Osteoblast (primary cell): ENCODE data around the gene PHACTR1. TPM values are rescaled to one million over a fixed set of nuclear protein-coding genes. Genes with fewer than 3 reads are reported as not detected.
A peak's percentile ranks its signal among the peaks of the same experiment; 100 is the strongest.

Experiments used
- DNase-seq: peaks from one replicate; pipeline ENCODE4 v3.0.0; 2011; ENCODE audit warnings: low spot score, mixed read lengths; ENCODE audit not compliant: insufficient read length; ENCODE audit errors: missing footprints
- H2AFZ ChIP-seq: 2 replicates; pipeline ENCODE4 v1.6.0; 2011; ENCODE audit warnings: mild to moderate bottlenecking, low read length
- H3K27ac ChIP-seq: 2 replicates; pipeline ENCODE4 v1.5.1; 2011; ENCODE audit warnings: mild to moderate bottlenecking, low read depth, low read length, moderate library complexity
- H3K27me3 ChIP-seq: 2 replicates; pipeline ENCODE4 v1.6.0; 2012; ENCODE audit warnings: mild to moderate bottlenecking, control low read depth, inconsistent platforms, low read length, moderate library complexity; ENCODE audit not compliant: insufficient read depth
- H3K36me3 ChIP-seq: 2 replicates; pipeline ENCODE4 v1.5.1; 2011; ENCODE audit warnings: mild to moderate bottlenecking, low read length, control low read depth, moderate library complexity; ENCODE audit not compliant: insufficient read depth
- H3K4me1 ChIP-seq: 2 replicates; pipeline ENCODE4 v1.5.1; 2011; ENCODE audit warnings: mild to moderate bottlenecking, low read length, control low read depth, moderate library complexity; ENCODE audit not compliant: insufficient read depth
- H3K4me2 ChIP-seq: 2 replicates; pipeline ENCODE4 v1.6.0; 2011; ENCODE audit warnings: mild to moderate bottlenecking, low read length; ENCODE audit not compliant: insufficient read depth
- H3K4me3 ChIP-seq: fragments of 200-600 bp; sonication (generic); 3 replicates; pipeline ENCODE4 v1.5.1; 2012; ENCODE audit warnings: mild to moderate bottlenecking, low read length, inconsistent platforms; ENCODE audit not compliant: insufficient read depth
- H3K79me2 ChIP-seq: 2 replicates; pipeline ENCODE4 v1.6.0; 2012; ENCODE audit warnings: mild to moderate bottlenecking, low read length, control low read depth, inconsistent platforms; ENCODE audit not compliant: insufficient read depth
- H3K9me3 ChIP-seq: 2 replicates; pipeline ENCODE4 v1.5.1; 2011; ENCODE audit warnings: low read depth, low read length, control low read depth
- H4K20me1 ChIP-seq: 2 replicates; pipeline ENCODE4 v1.6.0; 2012; ENCODE audit warnings: mild to moderate bottlenecking, low read length, control low read depth; ENCODE audit not compliant: insufficient read depth
- total RNA-seq: library from RNA; depleted of rRNA; stranded (reverse); fragments of >200 nt; gene quantifications from 2 replicates; pipeline ENCODE4 v1.2.3, GENCODE V29; 2012
- TF ChIP-seq, protein P1 (sequence below): IDR thresholded peaks from 2 replicates; pipeline ENCODE4 v1.5.1; 2011; ENCODE audit warnings: mild to moderate bottlenecking, low read depth, low read length, moderate library complexity; ENCODE audit errors: extremely low read depth

PHACTR1 gene
- total RNA-seq, 1 donor = 0.36 TPM

- Histone ChIP-seq H2AFZ (no peak overlapping the region), H3K79me2 (no peaks in the 10 kb centered on the region)
These were observed 446.8 kb downstream of the PHACTR1 start for GRCh38 chr6:13163161-13163944.

GRCh38 chr6:13164291-13164690 lies 447.7 kb downstream of the PHACTR1 start:
- TF ChIP-seq, protein P1, sequence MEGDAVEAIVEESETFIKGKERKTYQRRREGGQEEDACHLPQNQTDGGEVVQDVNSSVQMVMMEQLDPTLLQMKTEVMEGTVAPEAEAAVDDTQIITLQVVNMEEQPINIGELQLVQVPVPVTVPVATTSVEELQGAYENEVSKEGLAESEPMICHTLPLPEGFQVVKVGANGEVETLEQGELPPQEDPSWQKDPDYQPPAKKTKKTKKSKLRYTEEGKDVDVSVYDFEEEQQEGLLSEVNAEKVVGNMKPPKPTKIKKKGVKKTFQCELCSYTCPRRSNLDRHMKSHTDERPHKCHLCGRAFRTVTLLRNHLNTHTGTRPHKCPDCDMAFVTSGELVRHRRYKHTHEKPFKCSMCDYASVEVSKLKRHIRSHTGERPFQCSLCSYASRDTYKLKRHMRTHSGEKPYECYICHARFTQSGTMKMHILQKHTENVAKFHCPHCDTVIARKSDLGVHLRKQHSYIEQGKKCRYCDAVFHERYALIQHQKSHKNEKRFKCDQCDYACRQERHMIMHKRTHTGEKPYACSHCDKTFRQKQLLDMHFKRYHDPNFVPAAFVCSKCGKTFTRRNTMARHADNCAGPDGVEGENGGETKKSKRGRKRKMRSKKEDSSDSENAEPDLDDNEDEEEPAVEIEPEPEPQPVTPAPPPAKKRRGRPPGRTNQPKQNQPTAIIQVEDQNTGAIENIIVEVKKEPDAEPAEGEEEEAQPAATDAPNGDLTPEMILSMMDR = no peak
- H3K4me2 ChIP-seq = no peak overlapping the region

More at GRCh38 chr6:13163161-13163944, 446.8 kb downstream of the PHACTR1 start:
- Histone ChIP-seq H3K27ac (no peak overlapping the region), H3K36me3 (no peaks in the 10 kb centered on the region), H3K27me3 (no peaks in the 10 kb centered on the region), H3K9me3 (no peaks in the 10 kb centered on the region), H3K4me1 (no peaks in the 10 kb centered on the region), H3K4me3 (no peak overlapping the region), H3K4me2 (no peak overlapping the region), H4K20me1 (no peaks in the 10 kb centered on the region)
- TF ChIP-seq, protein P1 = no peak
- DNase-seq = no peak

DNA sequence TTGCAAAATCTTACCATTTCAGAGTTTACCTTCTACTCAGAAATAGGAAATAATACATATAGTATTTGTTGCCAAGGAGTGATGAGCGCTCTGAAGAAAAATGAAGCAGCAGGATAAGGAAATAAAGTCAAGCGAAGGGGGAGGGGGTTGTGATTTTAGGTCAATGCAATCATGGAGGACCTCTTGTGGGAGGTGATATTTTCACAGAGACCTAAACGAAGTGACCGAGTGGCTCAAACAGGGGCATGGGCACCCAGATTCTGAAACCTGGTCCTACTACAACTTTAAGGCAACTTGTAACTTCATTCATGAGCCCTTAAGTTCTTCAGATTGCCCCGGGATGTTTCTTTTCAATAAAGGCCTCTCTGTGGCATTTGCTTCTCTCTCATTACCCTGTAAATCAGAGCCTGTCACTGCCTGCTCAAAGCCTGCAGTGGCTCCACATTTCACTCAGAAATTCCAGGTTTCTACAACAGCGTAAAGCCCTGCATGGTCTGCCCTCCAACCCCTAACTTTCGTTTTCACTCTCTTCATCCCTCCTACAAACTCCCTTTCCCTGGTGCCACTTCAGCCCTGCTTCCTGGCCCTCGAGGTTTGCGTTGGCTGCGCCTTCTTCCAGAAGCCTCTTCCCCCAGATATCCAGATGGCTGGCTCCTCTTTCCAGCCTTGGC lies 449.1 kb downstream of the PHACTR1 start:
- Histone ChIP-seq H3K4me3 (peak overlapping the region; percentile 28), H4K20me1 (no peaks in the 10 kb centered on the region), H2AFZ (peak overlapping the region; percentile 72), H3K9me3 (no peaks in the 10 kb centered on the region), H3K4me2 (peak overlapping the region; percentile 47), H3K36me3 (no peaks in the 10 kb centered on the region), H3K4me1 (no peaks in the 10 kb centered on the region), H3K79me2 (no peaks in the 10 kb centered on the region), H3K27me3 (no peaks in the 10 kb centered on the region), H3K27ac (no peak overlapping the region)
- no peak for DNase-seq
- TF ChIP-seq, protein P1 = no peak

More at GRCh38 chr6:13164291-13164690, 447.7 kb downstream of the PHACTR1 start:
- no peaks in the 10 kb centered on the region for H3K36me3 ChIP-seq
- H3K4me1 ChIP-seq = no peaks in the 10 kb centered on the region
- no peaks in the 10 kb centered on the region for H3K9me3 ChIP-seq
- no peaks in the 10 kb centered on the region for H3K79me2 ChIP-seq
- H2AFZ ChIP-seq = no peak overlapping the region
- H3K27me3 ChIP-seq = no peaks in the 10 kb centered on the region
- no peak overlapping the region for H3K27ac ChIP-seq
- no peak for DNase-seq
- H3K4me3 ChIP-seq = no peak overlapping the region
- H4K20me1 ChIP-seq = no peaks in the 10 kb centered on the region

GRCh38 chr6:13166269-13166668 lies 449.7 kb downstream of the PHACTR1 start:
- Histone ChIP-seq H3K4me1 (no peaks in the 10 kb centered on the region), H3K79me2 (no peaks in the 10 kb centered on the region), H3K36me3 (no peaks in the 10 kb centered on the region), H3K27ac (no peak overlapping the region), H3K4me2 (no peak overlapping the region), H2AFZ (no peak overlapping the region), H3K4me3 (no peak overlapping the region), H3K9me3 (no peaks in the 10 kb centered on the region), H4K20me1 (no peaks in the 10 kb centered on the region), H3K27me3 (no peaks in the 10 kb centered on the region)
- TF ChIP-seq, protein P1 = no peak
- no peak for DNase-seq
